Fibroblast of skin of left biceps (primary cell): ENCODE data around the gene PHF21B.

Experiments used
- DNase-seq, 2 experiments: peaks; one replicate each; pipeline ENCODE4 v3.0.0-alpha.2; 2013; ENCODE audit warnings: low read depth in 2 of 2

The PHF21B gene

GRCh38 chr22:44892803-44893730, 116.7 kb downstream of the PHF21B start:
- no peak for DNase-seq

DNA sequence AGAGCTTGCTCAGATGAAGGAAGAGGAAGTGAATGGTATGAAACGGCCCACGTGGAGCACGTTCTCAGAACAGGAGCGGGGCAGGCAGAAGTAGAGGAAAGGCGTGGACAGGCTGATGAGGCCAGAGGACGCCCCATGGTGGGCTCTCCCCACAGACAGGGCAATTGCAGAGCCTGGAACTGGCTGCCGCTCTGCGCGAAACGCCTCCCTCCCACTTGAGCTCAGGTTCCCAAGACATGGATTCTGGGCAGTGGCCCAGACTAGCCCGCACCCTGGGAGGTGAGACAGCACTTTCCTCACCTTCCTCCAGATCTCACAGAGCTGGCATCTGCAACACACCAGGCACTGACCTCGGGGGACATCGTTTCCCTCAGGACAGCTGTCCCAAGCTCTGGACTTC, 117.6 kb downstream of the PHF21B start:
- no peak for DNase-seq

DNA sequence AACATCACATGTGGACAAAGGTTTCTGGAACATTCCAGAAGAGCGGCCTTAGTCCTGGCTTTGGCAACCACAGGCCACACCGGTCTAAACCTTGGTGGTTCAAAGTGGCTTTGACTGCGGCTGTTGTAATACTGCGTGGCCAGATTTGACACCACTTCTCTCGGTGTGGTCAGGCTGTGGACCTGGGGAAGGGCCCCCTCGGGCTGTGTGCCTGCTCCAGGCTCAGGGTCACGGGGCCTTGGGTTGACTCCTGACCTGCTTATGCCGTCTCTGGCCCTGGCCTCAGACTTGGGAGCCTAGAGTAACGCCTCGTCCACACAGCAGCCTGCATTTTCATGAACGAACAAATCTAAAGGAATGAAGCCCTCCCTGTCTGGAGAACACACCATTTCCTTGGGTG, 118.0 kb downstream of the PHF21B start:
- no peak for DNase-seq

GRCh38 chr22:44891293-44891747, 118.5 kb downstream of the PHF21B start:
- DNase-seq: no peak

- no peak for DNase-seq
These were observed 119.2 kb downstream of the PHF21B start for GRCh38 chr22:44890416-44891292.

- no peak for DNase-seq
These were observed 120.4 kb downstream of the PHF21B start for GRCh38 chr22:44889255-44889878.

DNA sequence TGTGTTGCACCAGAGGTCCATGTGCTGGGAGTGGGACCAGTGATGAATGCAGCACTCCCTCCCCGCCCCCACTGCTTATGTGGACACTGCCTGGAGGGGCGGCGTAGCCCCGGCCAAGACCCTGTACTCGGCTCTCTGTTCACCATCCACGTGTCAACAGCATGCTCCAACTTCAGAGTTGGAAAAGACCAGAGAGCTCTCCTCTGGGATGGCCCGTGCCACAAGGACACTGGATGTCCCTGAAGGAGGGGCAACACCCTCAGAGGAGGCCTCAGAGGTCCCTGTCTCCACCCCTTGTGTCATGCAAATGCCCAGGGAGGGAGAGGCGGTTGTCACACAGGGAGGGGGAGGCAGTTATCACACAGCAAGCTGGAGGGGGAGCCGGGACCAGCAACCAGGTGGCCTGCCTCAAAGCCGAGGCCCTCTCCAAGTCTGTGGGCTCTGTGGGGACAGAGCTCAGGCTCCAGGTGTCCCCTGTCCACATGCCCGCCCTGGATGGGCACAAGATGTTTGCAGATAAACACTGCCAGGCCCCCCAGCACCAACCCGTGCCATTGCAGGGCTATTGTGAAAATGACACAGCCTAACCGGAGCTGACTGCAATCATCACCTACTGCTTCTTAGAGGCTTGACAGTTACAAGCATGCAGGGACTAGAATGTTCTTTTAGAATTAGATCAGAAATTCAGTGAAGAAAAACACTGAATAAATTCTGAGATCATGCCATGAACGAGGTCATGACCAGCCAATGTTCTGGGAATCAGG, 121.1 kb downstream of the PHF21B start:
- DNase-seq: no peak

- no peak for DNase-seq
These were observed 121.9 kb downstream of the PHF21B start for GRCh38 chr22:44887941-44888366.

DNA sequence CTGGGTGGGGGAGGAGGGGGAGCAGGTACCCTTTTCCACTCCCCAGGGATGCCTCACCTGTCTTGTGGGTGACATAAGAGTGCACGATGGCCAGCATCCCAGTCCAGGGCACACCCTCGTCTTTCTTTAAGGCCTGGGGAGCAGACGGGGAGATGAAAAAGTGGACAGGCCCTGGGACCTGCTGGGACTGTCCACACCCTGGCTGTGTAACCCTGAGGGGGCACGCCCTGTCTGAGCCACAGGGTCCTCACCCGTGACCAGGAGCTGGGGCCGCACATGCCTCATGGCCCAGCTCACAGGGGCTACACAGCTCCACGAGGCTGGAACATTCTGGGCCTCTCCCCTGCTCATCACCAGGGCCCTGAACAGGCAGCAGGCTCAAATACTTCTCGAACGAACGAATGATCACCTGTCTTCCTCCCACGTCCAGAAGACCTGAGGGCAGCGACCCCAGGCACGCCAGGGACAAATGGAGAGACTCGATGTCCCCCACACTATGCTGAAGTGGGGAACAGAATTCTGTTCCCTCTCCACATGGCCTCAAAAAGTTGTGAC, 123.9 kb downstream of the PHF21B start:
- DNase-seq: no peak

DNA sequence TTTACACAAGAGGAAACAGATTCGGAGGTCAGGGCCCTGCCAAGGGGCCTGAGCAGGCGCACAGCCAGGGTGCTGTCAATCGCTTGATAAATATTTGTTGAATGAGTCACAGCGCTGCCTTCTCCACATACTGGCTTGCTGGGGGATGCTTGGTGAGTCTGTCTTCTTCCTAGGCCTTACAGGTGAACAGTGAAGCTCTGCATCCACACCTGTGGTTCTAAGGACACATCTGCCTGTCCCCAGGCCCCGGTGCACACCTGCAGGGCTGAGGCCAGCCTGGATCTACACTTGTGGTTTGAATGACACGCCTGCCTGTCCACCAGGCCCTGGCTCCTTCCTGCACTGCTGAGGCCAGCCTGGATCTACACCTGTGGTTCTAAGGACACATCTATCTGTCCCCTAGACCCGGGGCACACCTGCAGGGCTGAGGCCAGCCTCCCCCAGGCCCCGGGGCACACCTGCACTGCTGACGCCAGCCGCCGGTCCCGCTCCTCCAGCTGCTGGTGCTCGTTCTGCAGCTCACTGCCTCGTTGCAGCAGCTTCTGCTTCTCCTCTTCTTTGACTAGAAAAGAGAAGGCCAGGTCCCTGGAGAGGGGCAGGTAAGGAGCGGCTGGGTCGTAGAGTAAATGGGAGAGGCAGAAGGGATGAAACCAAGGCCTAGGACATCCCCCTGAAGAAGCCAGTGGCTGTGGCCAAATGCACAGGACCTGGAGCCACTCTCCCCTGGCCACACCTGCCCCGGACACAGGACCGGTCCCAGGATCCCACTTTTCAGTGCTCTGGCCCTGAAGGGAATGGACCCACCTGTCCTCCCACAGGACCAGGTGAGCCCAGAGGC, 124.6 kb downstream of the PHF21B start:
- DNase-seq: no peak

DNA sequence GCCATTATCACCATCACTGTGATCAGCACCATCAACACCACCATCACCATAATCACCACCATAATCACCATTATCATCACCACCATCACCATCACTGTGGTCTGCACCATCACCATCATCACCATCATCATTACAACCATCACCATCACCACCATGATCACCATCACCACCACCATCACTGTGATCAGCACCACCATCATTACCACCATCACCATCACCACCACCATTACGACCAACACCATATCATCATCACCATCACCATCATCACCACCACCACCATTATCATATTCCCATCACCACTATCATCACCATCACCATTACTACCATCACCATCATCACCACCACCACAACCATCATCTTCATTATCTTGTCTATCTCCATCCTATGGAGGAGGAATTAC, 125.2 kb downstream of the PHF21B start:
- DNase-seq: no peak

DNA sequence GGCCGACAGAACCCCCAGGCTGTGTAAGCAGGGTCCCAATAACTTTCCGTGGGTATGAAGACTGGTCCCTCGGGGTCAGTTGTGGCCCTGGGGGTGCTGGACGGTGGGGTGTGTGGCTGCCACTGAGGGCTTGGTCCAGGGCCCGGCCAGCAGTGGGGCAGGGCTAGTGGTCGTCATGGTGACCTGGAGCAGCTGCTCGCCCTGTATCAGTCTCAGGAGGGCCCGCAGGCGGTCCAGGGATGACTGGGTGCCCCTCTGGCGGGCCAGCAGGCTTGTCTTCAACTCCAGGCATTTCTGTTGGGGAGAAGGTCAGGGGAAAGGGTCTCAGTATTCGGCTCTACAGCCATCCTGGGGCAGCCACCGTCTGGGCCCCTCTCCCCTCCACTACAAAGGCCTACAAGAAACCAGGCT, 126.8 kb downstream of the PHF21B start:
- DNase-seq: no peak

- no peak for DNase-seq
These were observed 127.4 kb downstream of the PHF21B start for GRCh38 chr22:44882226-44882905.

- no peak for DNase-seq
These were observed 128.2 kb downstream of the PHF21B start for GRCh38 chr22:44881624-44882023.

- no peak for DNase-seq
These were observed 129.1 kb downstream of the PHF21B start for GRCh38 chr22:44880610-44881290.

DNA sequence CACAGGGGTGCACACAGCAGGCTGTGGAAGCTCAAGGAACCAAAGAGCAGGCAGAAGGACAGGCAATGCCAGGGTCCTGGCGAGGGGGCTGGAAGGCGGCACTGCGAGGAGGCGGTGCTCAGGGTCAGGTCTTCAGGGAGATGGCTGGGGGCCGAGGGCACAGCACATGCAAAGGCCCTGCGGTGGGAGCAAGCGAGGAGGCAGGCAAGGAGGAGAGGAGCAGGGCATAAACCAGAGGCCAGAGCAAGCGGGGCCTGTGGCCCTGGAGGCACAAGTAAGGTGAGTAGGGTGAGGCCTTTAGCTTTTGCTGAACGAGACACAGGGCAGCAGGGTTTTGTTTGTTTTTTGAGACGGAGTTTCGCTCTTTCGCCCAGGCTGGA, 130.5 kb downstream of the PHF21B start:
- no peak for DNase-seq

- no peak for DNase-seq
These were observed 131.1 kb downstream of the PHF21B start for GRCh38 chr22:44878483-44879300.

- DNase-seq: no peak
These were observed 132.9 kb downstream of the PHF21B start for GRCh38 chr22:44876921-44877320.
